ENCODE measurements around the gene CASP8.
A peak's percentile ranks its signal among the peaks of the same experiment; 100 is the strongest.
"Not testable (repeated sequence)": the region's sequence is repeated elsewhere in the genome, so short reads cannot be mapped to it uniquely, and the experiment has no call there.

Gene CASP8

GRCh38 chr2:201260302-201260800 lies at the start of gene CASP8:
TSS of gene CASP8 (plus strand) at chr2:201260536. CDS start at chr2:201266487, 5,951 bp downstream.
- no peak for FAIRE-seq

- peak; percentile 72 for FAIRE-seq
These were observed 44.4 kb upstream of the CASP8 start for GRCh38 chr2:201215963-201216362.

DNA sequence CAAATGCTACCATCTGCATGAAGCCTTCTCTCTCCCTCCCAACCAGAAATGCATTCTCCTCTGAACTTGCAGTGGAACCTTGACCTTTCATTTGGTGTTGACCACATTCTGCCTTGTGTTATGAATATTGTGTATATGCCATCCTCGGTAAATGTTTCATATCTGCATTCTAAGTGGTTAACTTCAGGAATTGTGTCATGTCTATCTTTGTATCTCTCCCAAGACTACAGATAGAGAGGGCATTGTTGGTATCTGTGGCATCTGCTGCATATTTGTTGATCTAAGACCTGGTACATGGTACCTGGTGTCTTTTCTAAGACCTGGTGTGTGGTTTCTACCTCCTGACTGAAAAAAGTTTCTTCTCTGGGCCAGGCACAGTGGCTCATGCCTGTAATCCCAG lies 43.4 kb upstream of the CASP8 start:
- no peak for FAIRE-seq

- no peak for FAIRE-seq
These were observed 41.6 kb upstream of the CASP8 start for GRCh38 chr2:201218780-201219179.

DNA sequence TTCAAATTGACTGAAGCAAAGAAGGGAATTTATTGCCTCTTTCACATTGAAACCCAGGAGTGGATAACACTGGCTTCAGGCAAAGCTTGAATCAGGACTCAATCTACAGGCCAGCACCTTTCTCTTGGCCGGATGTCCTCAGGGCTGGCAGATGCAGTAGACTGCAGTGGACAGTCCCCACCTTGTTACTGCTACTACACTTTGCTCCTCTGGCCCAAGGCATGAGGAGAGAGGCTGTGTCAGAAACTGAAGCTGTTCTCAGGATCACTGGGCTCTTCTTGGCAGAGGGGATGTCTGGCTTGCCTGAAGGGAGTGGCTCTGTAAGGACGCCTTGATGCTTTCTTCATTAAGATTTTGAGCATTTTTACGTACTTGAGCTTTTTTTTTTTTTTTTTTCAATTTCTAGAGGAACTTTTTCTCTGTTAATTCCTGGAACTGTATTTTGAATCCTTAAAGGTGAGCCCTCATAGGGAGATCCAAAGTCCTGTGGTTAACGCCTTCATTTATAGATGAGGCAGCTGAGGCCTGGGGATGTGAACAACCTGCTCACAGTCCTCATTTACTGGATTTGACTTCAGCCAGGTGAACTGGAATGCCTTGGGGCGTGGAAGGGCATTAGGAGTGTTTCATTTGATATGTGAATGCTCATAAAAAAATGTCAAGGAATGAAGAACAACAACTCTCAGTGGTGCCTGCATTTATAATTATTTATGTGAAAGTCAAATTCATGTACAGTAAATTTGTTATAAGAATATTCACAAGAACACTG lies 40.8 kb upstream of the CASP8 start:
- FAIRE-seq = no peak

- no peak for FAIRE-seq
These were observed 40.2 kb upstream of the CASP8 start for GRCh38 chr2:201220102-201220570.

DNA sequence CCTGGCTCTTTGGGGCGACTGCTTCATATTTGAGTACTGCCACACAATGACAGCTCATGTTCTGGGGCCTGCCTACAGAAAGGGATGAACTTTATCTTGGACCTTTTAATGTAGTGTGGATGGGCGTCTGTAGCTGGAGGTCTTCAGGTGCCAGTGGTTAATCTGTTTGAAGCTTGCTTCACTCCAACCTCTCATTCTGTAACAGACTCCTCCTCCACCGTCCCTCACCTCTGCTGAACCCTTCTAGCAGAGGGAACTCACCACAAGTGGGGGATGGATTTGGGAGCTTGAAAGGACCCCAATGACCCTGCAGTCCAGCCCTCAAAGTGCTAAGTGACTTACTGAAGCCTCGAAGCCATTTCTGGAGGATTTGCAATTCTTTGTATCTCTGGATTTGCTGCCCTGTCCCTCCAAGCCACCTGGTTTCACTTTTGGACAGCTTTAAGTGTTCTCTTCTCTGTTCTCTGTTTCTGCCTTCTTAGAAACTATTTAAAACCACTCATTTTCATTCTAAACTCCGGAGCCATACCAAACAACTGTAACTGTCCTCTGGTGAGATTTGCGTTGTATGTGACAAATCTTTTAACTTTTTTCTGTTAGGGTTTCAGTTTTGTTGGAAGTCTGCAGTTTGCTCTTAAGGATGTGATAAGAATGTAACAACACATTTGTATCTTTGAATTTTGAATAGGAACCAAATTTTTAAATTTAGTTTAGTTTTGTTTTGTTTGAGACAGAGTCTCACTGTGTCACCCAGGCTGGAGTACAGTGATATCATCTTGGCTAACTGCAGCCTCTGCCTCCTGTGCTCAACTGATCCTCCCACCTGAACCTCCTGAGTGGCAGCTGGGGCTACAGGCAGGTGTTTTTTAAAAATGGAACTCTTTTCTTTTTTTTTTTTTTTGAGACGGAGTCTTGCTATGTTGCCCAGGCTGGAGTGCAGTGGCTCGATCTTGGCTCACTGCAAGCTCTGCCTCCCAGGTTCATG lies 37.0 kb upstream of the CASP8 start:
- no peak for FAIRE-seq

DNA sequence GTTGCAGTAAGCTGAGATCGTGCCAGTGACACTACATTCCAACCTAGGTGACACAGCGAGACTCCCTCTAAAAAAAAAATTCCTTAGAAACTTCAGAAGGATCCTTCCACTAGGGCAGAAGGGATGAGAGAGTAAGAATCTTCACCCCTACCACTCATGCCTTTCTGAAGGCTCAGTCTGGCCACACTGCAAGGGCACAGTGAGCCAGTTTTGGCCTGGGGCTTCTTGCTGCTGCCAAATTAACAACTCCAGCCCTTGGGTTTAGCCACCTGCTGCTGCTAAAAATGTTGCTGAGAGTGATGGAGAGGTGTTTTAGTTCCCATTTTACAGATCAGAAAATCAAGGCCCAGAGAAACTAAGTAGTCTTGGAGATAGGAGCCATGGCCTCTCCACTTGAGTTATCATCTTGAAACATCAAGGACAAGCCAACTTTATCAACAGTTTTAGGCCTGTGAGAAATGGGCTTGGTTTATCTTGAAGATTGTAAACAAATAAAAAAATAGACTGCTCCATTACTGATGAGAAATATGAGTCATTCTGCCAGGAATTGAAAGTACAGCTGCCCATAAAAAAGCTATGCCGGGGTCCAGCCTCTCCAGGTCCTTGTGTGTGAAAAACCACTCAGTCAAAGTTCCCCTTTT lies 31.9 kb upstream of the CASP8 start:
- no peak for FAIRE-seq

DNA sequence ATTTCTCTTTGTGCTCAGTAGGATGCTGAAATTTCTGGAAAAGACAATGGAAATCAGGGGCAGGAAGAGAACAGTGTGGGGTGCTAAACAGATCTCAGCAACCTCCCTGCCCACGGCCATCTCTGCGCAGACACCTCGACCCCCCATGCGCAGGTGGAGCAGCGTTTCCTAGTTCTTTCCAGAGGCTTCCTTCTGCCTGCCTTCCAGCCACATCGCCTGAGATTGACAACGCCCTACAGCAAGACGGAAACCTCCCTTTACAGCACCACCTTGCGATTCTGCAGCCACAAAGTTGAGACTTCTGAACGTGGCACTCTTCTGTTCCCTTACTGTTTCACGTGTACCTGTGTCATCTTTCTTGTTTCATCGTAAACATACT lies 31.4 kb upstream of the CASP8 start:
- no peak for FAIRE-seq

DNA sequence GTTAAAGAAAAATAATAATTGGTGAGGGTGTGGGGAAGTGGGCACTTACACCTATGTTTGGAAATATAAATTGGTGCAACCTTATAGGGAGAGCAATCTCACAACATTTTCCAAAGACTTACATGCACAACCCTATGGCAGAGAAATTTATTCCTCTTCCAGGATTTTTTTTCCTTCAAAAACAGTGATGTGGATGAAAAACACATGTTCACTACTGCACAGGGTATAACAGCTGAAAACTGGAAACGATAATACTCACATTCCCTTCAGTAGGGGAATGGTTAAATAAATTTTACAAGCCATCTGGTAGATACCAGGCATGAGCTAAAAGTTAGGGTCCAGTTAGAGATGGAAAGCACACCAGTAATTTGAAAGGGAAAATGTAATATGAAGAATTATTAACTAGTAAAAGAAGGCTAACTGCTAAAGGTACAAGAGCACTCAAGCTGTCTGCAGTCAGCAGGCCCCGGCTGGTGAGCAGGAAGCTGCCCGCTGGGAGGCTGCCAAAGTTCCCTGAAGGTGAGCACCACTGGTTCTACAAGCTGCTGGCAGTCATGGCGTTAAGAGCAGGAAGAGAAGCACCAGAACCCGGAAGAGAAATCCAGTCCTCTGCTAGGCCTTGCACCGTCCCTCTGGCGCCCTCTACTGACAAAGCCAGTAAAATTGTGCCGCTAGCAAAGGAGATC lies 28.4 kb upstream of the CASP8 start:
- peak; percentile 58 for FAIRE-seq

DNA sequence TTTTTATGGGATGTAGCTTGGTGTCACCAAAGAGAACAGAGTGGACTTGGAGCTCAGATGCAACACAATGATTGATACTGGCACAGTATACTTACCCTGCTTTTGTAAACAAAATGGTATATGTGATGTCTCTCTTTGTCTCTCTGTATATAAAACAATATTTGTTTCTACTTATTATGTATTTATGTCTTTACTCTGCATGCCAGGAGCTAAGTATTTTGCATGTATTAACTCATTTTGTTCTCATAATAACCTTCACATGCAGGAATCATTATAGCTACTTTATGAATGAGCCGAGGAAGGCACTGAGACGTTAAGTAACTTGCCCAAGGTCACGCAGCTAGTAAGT lies 27.9 kb upstream of the CASP8 start:
- no peak for FAIRE-seq

DNA sequence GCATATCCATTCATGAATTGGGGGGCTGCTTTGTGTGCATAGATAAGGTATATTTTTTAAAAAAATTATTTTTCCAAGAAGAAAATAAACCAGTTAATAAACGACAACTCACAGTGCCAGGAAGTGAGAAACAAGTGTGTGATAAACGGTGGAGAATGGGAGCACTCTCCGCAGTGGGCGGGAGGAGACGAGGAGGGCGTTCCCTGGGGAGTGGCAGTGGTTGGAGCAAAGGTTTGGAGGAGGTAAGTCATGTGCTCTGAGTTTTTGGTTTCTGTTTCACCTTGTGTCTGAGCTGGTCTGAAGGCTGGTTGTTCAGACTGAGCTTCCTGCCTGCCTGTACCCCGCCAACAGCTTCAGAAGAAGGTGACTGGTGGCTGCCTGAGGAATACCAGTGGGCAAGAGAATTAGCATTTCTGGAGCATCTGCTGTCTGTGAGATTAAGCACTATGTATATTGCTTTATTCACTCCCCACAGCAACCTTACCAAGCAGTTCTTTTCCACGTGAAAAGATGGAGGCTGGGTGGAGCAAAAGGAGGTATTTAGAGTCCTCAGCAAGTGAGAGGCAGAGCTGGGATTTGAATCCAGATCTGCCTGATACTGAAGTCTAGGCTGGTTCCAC lies 27.0 kb upstream of the CASP8 start:
- peak; percentile 78 for FAIRE-seq

DNA sequence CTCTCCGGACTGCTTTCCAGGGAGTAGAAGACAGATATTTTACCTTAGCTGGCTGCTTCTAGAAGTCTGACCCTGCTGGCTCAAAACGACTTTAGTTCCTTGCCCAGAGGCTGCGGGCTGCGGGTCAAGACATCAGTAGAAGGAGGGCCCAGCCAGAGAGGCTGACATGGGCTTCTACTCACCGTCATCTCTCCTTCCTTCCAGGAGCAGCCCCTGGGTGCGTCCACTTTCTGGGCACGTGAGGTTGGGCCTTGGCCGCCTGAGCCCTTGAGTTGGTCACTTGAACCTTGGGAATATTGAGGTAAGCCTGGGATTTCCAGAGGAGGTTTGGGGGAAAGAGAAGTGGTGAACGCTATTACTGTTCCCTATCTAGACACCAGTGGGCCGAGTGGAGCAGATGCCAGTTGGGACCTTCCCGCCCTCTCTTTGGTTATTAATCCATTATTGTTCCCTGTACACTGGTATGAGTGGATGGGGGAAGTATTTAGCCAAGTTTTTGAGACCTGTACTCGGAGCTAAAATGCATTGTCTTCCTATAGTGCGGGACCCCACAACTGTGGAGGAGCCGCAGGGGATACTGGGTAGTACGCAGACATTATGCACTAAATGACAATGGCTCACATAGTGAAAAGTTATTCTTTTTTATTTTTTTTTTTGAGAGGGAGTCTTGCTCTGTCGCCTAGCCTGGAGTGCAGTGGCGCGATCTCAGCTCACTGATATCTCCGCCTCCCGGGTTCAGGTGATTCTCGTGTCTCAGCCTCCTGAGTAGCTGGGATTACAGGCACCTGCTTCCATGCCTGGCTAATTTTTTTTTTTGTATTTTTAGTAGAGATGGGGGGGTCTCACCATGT lies 26.3 kb upstream of the CASP8 start:
- no peak for FAIRE-seq

DNA sequence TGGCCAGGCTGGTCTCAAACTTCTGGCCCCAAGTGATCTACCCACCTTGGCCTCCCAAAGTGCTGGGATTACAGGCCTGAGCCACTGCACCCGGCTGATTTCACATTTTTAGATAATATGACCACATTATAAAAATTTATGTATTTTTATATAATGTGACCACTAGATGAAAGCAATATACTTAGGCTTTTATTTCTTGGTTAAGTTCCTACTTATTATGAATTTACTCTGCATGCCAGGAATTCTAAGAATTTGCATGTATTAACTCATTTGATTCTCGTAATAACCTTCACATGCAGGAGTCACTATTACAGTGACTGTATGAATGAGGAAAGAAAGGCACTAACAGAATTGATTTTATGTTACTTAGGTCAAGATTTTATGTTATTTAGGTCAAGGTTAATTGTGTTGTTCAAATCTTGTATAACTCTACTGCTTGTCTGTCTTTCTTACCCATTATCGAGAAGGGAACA lies 25.6 kb upstream of the CASP8 start:
- peak; percentile 34 for FAIRE-seq

DNA sequence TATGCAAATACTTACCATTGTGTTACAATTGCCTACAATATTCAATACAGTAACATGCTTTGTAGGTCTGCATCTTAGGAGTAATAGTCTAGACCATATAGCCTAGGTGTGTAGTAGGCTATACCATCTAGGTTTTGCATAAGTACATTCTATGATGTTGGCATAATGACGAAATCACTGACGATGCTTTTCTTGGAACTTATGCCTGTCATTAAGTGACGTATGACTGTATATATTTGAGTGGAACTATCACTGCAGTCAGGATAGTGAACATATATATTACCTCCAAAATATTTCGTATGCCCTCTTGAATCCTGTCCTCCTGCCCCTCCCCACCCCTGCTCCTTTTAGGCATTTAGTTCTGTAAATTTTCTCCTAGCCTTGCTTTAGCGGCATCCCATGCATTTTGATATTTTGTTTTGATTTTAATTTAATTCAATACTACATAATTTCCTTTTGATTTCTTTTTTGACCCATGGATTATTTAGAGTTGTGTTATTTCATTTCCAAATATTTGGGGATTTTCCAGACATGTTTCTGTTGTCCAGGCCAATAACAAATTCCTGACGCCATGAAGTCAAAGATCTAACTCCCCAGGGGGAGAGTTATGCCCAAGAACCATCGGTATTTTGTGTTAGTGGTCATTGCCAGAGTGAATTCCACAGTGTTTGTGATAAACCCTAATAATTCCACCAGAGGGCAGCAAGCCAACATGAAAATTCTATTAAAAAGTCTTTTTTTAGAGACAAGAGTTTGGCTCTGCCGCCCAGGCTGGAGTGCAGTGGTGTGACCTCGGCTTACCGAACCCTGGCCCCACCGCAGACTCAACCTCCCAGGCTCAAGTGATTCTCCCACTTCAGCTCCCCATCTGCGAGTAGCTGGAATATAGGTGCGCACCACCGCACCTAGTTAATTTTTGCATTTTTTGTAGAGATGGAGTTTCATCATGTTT lies 24.2 kb upstream of the CASP8 start:
- FAIRE-seq = peak; percentile 97

GRCh38 chr2:201237486-201238123 lies 22.7 kb upstream of the CASP8 start:
- FAIRE-seq = no peak

- FAIRE-seq = not testable (repeated sequence)
These were observed 21.0 kb upstream of the CASP8 start for GRCh38 chr2:201239167-201239935.

- FAIRE-seq = no peak
These were observed 17.6 kb upstream of the CASP8 start for GRCh38 chr2:201242571-201243277.

Measured in A204.1 (cell line).